ENCODE results near the gene NFATC1. TPM values are rescaled to one million over a fixed set of nuclear protein-coding genes. Genes with fewer than 3 reads are reported as not detected.

The NFATC1 gene
- total RNA-seq, 4 donors from 2014 or later = 5.3 to 19.1 (median 11.8) TPM

- H3K4me3 ChIP-seq = no peak overlapping the region
- no peaks in the 10 kb centered on the region for H3K9me3 ChIP-seq
- DNase-seq = no peak
- TF ChIP-seq EP300 (IDR thresholded peaks at IDR 0.05; ENCODE audit: low read depth) (no peak), CTCF (IDR thresholded peaks at IDR 0.05) (no peak), POLR2A (IDR thresholded peaks at IDR 0.05) (no peak), POLR2AphosphoS5 (IDR thresholded peaks at IDR 0.05) (no peak)
- intact Hi-C loops (cut with DNase I; ENCODE audit: low total_unique reads) (no loop called here), in situ Hi-C loops (cut with MboI; ENCODE audit: low pct_ligation_motif_present in 1 of 4, low pct_unique_long_range_greater_than_20kb in 1 of 4, low sequenced_read_pairs in 3 of 4) (no loop called here)
- no peaks in the 10 kb centered on the region for H3K36me3 ChIP-seq
- no peaks in the 10 kb centered on the region for H3K27me3 ChIP-seq
- no peak overlapping the region for H3K27ac ChIP-seq
- no peaks in the 10 kb centered on the region for H3K4me1 ChIP-seq
- 80% methylated on average over 26 of the region's 29 CpGs; no CpG with 5 or more reads in 1 of the 2 donors for WGBS, 2 donors (ENCODE audit: low coverage in 1 of 2)
Measured at GRCh38 chr18:79447703-79448367, 52.1 kb downstream of the NFATC1 start.

GRCh38 chr18:79448621-79449020 lies 52.9 kb downstream of the NFATC1 start:
- in situ Hi-C loops (cut with MboI; ENCODE audit: low pct_ligation_motif_present in 1 of 4, low pct_unique_long_range_greater_than_20kb in 1 of 4, low sequenced_read_pairs in 3 of 4) = no loop called here
- intact Hi-C loops (cut with DNase I; ENCODE audit: low total_unique reads) = no loop called here
- Histone ChIP-seq H3K27me3 (no peaks in the 10 kb centered on the region), H3K4me1 (no peaks in the 10 kb centered on the region), H3K27ac (no peak overlapping the region), H3K9me3 (no peaks in the 10 kb centered on the region), H3K36me3 (no peaks in the 10 kb centered on the region), H3K4me3 (no peak overlapping the region)
- 91% methylated on average over 25 of the region's 25 CpGs; no CpG with 5 or more reads in 1 of the 2 donors for WGBS, 2 donors (ENCODE audit: low coverage in 1 of 2)
- no peak for DNase-seq
- TF ChIP-seq POLR2A (IDR thresholded peaks at IDR 0.05) (no peak), POLR2AphosphoS5 (IDR thresholded peaks at IDR 0.05) (no peak), CTCF (IDR thresholded peaks at IDR 0.05) (no peak), EP300 (IDR thresholded peaks at IDR 0.05; ENCODE audit: low read depth) (no peak)

- in situ Hi-C loops (cut with MboI; ENCODE audit: low pct_ligation_motif_present in 1 of 4, low pct_unique_long_range_greater_than_20kb in 1 of 4, low sequenced_read_pairs in 3 of 4) = no loop called here
- H3K4me3 ChIP-seq = no peak overlapping the region
- no peaks in the 10 kb centered on the region for H3K9me3 ChIP-seq
- no peak for DNase-seq
- H3K27me3 ChIP-seq = no peaks in the 10 kb centered on the region
- TF ChIP-seq EP300 (IDR thresholded peaks at IDR 0.05; ENCODE audit: low read depth) (no peak), POLR2A (IDR thresholded peaks at IDR 0.05) (no peak), CTCF (IDR thresholded peaks at IDR 0.05) (no peak), POLR2AphosphoS5 (IDR thresholded peaks at IDR 0.05) (no peak)
- no peaks in the 10 kb centered on the region for H3K36me3 ChIP-seq
- H3K27ac ChIP-seq = no peak overlapping the region
- 79 to 91% methylated on average over 10 to 35 of the region's 35 CpGs for WGBS, 2 donors (ENCODE audit: low coverage in 1 of 2)
- intact Hi-C loops (cut with DNase I; ENCODE audit: low total_unique reads) = no loop called here
- peaks cover 0 to 4% (median 0%) of the 10 kb centered on the region in 4 donors for H3K4me1 ChIP-seq
Measured at GRCh38 chr18:79449551-79450288, 54.0 kb downstream of the NFATC1 start.

- H3K36me3 ChIP-seq = no peaks in the 10 kb centered on the region
- in situ Hi-C loops (cut with MboI; ENCODE audit: low pct_ligation_motif_present in 1 of 4, low pct_unique_long_range_greater_than_20kb in 1 of 4, low sequenced_read_pairs in 3 of 4) (no loop called here), intact Hi-C loops (cut with DNase I; ENCODE audit: low total_unique reads) (no loop called here)
- no peak for TF ChIP-seq POLR2A (IDR thresholded peaks at IDR 0.05)
- peaks cover 0 to 4% (median 0%) of the 10 kb centered on the region in 4 donors for H3K4me1 ChIP-seq
- no peaks in the 10 kb centered on the region for H3K27me3 ChIP-seq
- H3K27ac ChIP-seq = no peak overlapping the region
- DNase-seq = no peak
- H3K9me3 ChIP-seq = no peaks in the 10 kb centered on the region
- no peak overlapping the region for H3K4me3 ChIP-seq
- WGBS, 2 donors (ENCODE audit: low coverage in 1 of 2) = 86 to 90% methylated on average over 5 to 28 of the region's 28 CpGs
Measured at GRCh38 chr18:79450289-79451080, 54.8 kb downstream of the NFATC1 start.

Measured in transverse colon (tissue), 4 donors.